Endometrial microvascular endothelial cells (primary cell): ENCODE results near the gene SSRP1. TPM values are rescaled to one million over a fixed set of nuclear protein-coding genes. Genes with fewer than 3 reads are reported as not detected.

Experiments
- in situ Hi-C: cut with HindIII; loops from 2 replicates; pipeline ENCODE4 v1.10.0; 2017; ENCODE audit warnings: low sequenced_read_pairs, low pct_unique_long_range_greater_than_20kb; ENCODE audit errors: inconsistent ontology term
- total RNA-seq: library from RNA; depleted of rRNA; stranded (reverse); fragments of >200 nt; gene quantifications from one replicate; pipeline ENCODE4 v1.2.3, GENCODE V29; 2015; ENCODE audit errors: inconsistent ontology term

Gene SSRP1
- total RNA-seq, 1 donor from 2014 or later, result 124 TPM

DNA sequence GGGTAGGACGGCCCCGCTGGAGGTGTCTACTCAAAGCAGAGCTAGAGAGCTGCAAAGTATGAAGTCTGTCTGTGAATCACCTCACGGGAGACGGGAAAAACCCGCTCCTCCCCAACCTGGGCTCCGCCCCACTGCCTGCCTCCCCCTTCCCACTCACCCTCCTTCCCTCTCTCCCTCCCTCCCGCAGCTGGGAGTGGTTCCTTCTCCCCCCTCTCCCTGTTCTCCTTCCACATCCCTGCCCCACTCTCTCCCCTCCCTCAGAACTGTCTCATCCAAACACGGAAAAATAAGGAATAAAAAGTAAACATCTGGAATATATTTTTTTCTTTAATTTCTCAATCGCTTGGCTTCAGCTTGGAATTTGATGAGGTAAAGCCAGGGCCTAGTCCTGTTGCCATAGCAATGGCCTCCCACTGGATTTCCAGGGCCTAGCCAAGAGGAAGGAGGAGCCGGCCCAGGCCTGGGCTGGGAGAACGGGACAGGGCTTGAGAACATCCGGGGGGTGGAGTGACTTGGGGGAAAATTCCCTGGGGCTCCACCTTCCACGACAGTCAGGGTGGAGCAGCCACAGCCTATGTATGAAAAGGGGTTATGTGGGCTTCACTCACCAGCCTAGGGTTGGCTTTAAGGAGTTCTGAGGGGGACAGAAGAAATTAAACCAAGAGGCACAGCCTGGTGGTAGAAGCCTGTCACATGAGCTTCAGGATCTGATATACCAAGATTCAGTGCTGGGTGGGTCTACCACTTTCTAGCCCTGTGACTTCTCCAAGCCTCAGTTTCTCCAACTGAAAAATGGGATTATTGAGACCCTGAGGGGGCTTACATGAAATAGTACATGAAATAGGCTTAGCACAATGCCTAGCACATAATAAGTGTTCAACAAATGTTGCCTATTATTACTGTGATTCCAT, 13.2 kb downstream of the SSRP1 start:
- in situ Hi-C loops, result no loop called here

GRCh38 chr11:57321388-57322255, 14.1 kb downstream of the SSRP1 start:
- in situ Hi-C loops, result no loop called here

GRCh38 chr11:57320719-57321387, 14.8 kb downstream of the SSRP1 start:
- in situ Hi-C loops, result no loop called here

- in situ Hi-C loops, result no loop called here
Measured at GRCh38 chr11:57320067-57320718, 15.5 kb downstream of the SSRP1 start.

GRCh38 chr11:57318178-57318577, 17.5 kb downstream of the SSRP1 start:
- in situ Hi-C loops, result no loop called here

DNA sequence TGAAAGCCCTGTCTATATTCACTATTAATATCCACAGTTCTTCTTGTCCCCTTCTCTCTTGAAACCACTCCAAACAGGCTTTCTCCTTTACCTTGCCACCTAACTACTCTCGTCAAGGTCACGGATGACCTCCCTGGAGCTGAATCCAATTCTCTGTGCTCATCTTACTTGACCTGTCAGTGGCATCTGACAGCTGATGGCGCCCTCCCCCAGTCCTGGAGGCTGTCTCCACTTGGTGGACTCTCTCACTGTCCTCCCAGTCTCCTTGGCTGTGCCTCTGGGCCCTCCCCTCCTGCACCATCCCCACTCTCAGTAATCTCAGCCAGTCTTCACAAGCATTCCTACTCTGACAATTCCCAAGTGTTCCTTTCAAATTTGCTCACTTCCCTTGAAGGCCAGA, 19.7 kb downstream of the SSRP1 start:
- in situ Hi-C loops, result no loop called here

DNA sequence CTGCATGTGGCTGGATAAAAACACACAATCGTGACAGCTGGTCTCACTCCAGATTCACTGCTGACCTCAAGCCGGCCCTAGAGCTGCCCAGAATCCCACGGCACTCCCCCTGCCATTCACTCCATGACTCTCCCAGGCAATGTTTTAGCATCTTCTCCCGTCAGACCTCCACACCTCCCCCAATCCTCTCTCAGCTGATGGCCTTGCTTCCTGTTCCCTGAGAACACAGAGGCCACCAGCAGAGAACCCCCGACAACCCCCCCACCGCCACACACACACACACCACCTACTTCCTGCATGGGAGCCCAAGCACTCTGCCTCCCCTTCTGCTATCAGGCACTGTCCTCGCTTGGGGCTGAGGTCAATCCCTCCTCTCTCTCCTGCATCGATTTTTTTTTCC, 20.2 kb downstream of the SSRP1 start:
- in situ Hi-C loops, result no loop called here

- in situ Hi-C loops, result no loop called here
Measured at GRCh38 chr11:57314221-57314973, 21.3 kb downstream of the SSRP1 start.

DNA sequence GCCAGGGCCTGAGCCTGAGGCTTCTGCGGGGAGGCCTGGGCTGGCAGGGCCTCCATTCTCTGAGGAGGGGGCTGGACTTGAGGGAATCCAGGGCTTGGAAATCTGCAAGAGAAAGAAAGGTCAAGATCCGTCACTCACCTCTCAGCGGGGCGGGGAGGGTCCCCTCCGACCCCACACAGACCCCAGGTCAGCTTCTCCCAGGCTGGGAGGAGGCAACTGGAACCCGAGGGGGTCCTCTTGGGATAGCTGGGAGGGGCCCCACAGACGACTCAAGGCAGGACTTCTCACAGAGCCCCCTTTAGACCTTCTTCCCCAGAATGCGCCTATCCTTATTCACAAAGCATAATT, 21.9 kb downstream of the SSRP1 start:
- in situ Hi-C loops, result no loop called here

- in situ Hi-C loops, result no loop called here
Measured at GRCh38 chr11:57313071-57313787, 22.5 kb downstream of the SSRP1 start.

- in situ Hi-C loops, result no loop called here
Measured at GRCh38 chr11:57312511-57313021, 23.1 kb downstream of the SSRP1 start.

GRCh38 chr11:57311109-57311936, 24.4 kb downstream of the SSRP1 start:
- in situ Hi-C loops, result no loop called here

DNA sequence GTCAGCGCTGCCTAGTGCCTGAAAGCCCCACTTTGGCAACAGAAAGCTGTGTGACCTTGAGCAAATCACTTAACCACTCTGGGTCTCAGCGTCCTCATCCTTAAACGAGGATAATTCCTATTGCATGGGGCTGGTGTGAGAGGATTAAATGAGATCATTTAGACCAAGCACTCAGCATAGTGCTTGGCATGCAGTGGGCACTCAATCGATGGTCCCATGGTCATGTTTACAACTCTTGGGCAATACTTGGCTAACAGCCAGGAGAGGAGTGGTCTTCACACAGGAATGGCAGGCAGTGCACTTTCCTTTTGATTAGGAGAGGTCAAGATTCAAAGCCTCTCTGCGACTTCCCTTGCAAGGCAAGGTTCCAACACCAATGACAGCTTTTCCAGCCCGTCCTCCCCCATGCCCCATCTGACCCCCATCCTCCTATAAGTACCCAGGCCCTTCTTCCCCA, 25.0 kb downstream of the SSRP1 start:
- in situ Hi-C loops, result no loop called here

- in situ Hi-C loops, result no loop called here
Measured at GRCh38 chr11:57310091-57310490, 25.6 kb downstream of the SSRP1 start.

DNA sequence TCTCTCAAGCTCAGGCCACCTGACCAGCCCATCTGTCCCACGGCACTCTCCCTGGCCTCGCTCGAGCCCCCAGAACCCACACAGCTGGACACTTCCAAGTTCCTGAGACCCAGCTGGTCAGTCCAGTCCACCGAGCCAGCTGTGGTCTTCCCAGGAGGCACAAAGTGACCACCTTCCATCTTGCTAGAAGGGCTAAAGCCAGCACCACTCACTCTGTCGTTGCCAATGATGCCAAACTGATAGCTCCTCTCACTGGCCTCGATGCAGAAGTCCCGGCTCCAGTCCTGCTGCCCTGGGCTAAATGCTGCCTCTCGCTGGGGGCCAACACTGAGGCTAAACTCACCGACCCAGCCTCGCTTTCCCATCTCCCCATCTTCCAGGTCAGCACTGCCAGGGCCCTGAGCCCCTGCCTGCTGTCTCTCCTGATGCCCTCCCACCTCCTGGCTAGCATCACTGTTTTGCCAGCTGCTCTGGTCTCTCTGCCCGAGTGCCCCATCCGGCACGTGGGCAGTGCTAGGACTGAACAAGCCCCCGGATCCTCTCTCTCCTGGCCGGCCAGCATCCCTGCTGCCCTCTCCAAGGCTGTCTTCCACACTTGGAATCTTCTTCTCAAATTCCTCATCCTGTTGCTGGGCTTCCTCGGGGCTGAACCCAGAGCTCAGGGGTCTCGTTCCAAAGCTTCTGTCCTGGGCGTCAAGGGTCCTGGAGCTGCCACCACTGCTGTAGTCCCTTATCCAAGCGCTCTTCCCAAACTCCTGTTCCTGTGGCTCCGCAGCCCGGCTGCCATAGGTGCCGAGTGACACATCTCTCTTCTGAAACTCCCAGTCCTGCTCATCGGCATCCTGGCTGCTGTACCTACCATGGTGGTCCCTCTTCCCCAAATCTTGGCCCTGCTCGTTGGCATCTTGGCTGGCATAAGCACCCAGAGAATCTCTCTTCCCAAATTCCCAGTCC, 26.3 kb downstream of the SSRP1 start:
- in situ Hi-C loops, result no loop called here
